ENCODE results near the gene ADAM21.
"Not testable (repeated sequence)": the region's sequence is repeated elsewhere in the genome, so short reads cannot be mapped to it uniquely, and the experiment has no call there.

ADAM21 gene

DNA sequence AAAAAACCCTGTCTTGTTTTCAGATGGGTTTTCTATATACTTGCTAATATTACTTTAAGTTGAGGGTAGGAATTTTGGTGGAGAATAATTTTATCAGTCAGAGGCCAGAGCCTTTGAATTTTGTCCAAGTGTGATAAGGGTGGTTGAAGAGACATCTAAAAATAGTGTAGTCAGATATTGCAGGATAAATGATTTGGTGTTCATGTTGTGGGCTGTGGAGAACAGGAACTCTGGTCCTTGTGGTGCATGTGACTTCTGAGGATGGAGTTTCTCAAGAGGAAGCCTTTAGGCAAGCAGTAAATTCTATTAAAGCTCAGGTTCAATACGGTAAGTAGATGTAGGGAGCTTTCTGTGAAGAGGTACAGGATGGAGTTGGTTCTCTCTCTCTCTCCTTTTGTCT, 2.8 kb downstream of the ADAM21 start:
- H3K4me3 ChIP-seq (ENCODE audit: low read depth, low read length): no peak overlapping the region
- no peak for DNase-seq (ENCODE audit: low read depth, low spot score)
- in situ Hi-C loops (cut with HindIII; ENCODE audit: low sequenced_read_pairs): no loop called here
- TF ChIP-seq, protein P1, sequence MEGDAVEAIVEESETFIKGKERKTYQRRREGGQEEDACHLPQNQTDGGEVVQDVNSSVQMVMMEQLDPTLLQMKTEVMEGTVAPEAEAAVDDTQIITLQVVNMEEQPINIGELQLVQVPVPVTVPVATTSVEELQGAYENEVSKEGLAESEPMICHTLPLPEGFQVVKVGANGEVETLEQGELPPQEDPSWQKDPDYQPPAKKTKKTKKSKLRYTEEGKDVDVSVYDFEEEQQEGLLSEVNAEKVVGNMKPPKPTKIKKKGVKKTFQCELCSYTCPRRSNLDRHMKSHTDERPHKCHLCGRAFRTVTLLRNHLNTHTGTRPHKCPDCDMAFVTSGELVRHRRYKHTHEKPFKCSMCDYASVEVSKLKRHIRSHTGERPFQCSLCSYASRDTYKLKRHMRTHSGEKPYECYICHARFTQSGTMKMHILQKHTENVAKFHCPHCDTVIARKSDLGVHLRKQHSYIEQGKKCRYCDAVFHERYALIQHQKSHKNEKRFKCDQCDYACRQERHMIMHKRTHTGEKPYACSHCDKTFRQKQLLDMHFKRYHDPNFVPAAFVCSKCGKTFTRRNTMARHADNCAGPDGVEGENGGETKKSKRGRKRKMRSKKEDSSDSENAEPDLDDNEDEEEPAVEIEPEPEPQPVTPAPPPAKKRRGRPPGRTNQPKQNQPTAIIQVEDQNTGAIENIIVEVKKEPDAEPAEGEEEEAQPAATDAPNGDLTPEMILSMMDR (IDR thresholded peaks at IDR 0.05; ENCODE audit: low read depth, low read length): no peak

DNA sequence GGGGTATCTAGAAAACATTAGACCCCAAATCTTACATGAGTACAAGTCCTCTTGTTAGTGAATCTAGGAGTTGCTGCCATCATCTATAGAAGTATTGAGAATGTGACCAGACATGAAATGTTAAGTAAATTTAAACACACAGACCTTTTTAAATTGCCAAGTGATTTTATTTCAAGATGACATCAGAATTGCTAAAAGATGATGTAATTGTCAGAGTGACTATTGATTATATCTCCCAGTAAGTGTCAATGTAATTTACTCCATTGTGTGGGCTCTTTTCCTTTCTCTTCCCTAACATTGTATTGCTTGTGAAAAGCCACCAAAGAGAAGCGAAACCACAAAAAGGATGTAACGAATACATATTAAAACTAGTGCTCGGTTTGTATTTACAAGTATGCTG, 16.8 kb downstream of the ADAM21 start:
- H3K4me3 ChIP-seq (ENCODE audit: low read depth, low read length): no peak overlapping the region
- in situ Hi-C loops (cut with HindIII; ENCODE audit: low sequenced_read_pairs): no loop called here
- TF ChIP-seq, protein P1 (IDR thresholded peaks at IDR 0.05; ENCODE audit: low read depth, low read length): no peak
- DNase-seq (ENCODE audit: low read depth, low spot score): no peak

DNA sequence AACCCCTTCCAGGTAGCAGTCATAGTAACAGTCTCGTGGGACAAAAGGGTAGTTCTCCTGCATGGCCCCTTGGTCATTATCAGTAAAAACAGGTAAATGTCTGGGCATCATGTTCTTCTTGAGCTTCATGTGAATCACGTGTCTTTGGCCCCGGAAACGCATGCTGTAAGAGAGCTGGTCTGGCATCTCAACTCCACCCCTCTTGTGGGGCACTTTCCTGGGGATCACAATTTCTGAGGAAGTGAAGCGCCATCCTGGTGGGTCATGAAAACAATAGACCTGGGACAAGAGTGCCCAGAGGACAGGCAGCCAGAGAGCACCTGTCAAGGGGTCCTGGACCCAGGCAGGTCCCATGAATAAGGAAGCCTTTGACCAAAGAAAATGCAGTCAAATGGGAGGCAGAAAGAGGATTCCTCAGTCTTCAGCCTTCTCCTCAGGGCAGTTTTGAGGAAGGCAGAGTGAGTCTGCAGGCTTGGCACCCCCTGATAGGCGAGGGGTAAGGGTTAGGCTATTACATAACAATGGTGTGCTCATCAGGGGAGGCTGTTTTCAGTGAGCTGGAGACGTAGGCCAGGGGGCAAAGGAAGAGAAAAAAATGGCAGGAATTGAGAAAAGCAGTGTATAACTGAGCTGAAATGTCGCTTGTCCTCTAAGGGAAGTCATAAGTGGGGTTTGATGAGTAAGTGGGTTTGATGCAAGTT, 19.0 kb downstream of the ADAM21 start:
- DNase-seq (ENCODE audit: low read depth, low spot score): not testable (repeated sequence)

GRCh38 chr14:70472253-70473159, 20.5 kb downstream of the ADAM21 start:
- DNase-seq (ENCODE audit: low read depth, low spot score): no peak
- in situ Hi-C loops (cut with HindIII; ENCODE audit: low sequenced_read_pairs): no loop called here
- H3K4me3 ChIP-seq (ENCODE audit: low read depth, low read length): no peak overlapping the region
- TF ChIP-seq, protein P1 (IDR thresholded peaks at IDR 0.05; ENCODE audit: low read depth, low read length): no peak

More for the DNA sequence above, 19.0 kb downstream of the ADAM21 start:
- in situ Hi-C loops (cut with HindIII; ENCODE audit: low sequenced_read_pairs); H3K4me3 ChIP-seq (ENCODE audit: low read depth, low read length): not testable (repeated sequence)

- in situ Hi-C loops (cut with HindIII; ENCODE audit: low sequenced_read_pairs): no loop called here
- TF ChIP-seq, protein P1 (IDR thresholded peaks at IDR 0.05; ENCODE audit: low read depth, low read length): no peak
- H3K4me3 ChIP-seq (ENCODE audit: low read depth, low read length): no peak overlapping the region
- no peak for DNase-seq (ENCODE audit: low read depth, low spot score)
These were observed 21.9 kb downstream of the ADAM21 start for GRCh38 chr14:70473825-70474224.

- in situ Hi-C loops (cut with HindIII; ENCODE audit: low sequenced_read_pairs); DNase-seq (ENCODE audit: low read depth, low spot score); H3K4me3 ChIP-seq (ENCODE audit: low read depth, low read length): not testable (repeated sequence)
These were observed 23.5 kb downstream of the ADAM21 start for GRCh38 chr14:70475459-70475858.

- DNase-seq (ENCODE audit: low read depth, low spot score); in situ Hi-C loops (cut with HindIII; ENCODE audit: low sequenced_read_pairs); H3K4me3 ChIP-seq (ENCODE audit: low read depth, low read length): not testable (repeated sequence)
These were observed 25.6 kb downstream of the ADAM21 start for GRCh38 chr14:70477356-70478105.

Measured in astrocyte of the spinal cord (primary cell).